PFSK-1 (cell line): ENCODE results near the gene RBPJL.

Experiments used
- FOXP2 ChIP-seq: optimal IDR thresholded peaks from 2 replicates; pipeline ENCODE3; 2011; ENCODE audit warnings: borderline replicate concordance, control low read depth, inconsistent platforms; ENCODE audit not compliant: insufficient read depth; ENCODE audit errors: extremely low read length, extremely low read depth
- POLR2AphosphoS5 ChIP-seq: IDR thresholded peaks from 2 replicates; pipeline ENCODE4 v1.6.1; 2012; ENCODE audit warnings: low read depth, mild to moderate bottlenecking, control low read depth, low read length, moderate library complexity
- REST ChIP-seq, 2 experiments: IDR thresholded peaks; 2 replicates each; pipeline versions ENCODE4 v1.6.1 to v1.8.0; 2011 to 2012; ENCODE audit warnings: low read depth in 2 of 2, low read length in 2 of 2, control low read depth in 1 of 2, inconsistent platforms in 1 of 2, mild to moderate bottlenecking in 1 of 2, moderate library complexity in 1 of 2; ENCODE audit not compliant: insufficient read depth in 1 of 2
- SIN3A ChIP-seq: IDR thresholded peaks from 2 replicates; pipeline ENCODE4 v1.6.1; 2012; ENCODE audit warnings: mild to moderate bottlenecking, low read length, moderate library complexity, borderline replicate concordance; ENCODE audit not compliant: insufficient read depth
- TAF1 ChIP-seq: IDR thresholded peaks from 2 replicates; pipeline ENCODE4 v1.6.1; 2012; ENCODE audit warnings: low read length, control low read depth, borderline replicate concordance; ENCODE audit not compliant: insufficient read depth

- TF ChIP-seq SIN3A (no peak), REST (IDR thresholded peaks at IDR 0.05; ENCODE audit: insufficient read depth in 1 of 2, low read depth in 2 of 2, low read length in 2 of 2) (no peak), POLR2AphosphoS5 (no peak), FOXP2 (no peak), TAF1 (no peak)
Measured at GRCh38 chr20:45308117-45308778, 1.6 kb downstream of the RBPJL start, which contains the start of gene MATN4.
